NCI-H2227 (cell line): ENCODE results near the gene KAZN.

ENCODE experiments used
- DNase-seq: peaks from one replicate; lab custom pipeline; 2025; ENCODE audit not compliant: unreplicated experiment; lab: John Stamatoyannopoulos, UW

KAZN gene

DNA sequence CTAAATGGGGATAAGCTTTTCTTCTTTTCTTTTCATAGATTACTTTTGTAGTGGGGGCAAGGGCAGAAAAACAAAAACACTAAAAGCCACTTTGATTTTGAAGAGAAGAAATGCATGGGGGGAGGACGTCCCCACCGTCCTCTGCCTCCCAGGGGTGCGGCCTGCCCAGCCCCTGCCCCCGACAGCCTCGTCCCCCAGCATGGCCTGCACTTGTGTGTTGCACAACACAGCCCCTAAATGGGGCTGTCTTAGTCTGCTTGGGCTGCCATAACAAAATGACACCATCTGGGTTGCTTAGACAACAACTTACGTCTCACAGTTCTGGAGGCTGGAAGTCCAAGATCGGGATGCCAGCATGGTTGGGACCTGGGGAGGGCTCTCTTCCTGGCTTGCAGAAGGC is 497.8 kb downstream of the KAZN start:
- no peak for DNase-seq

DNA sequence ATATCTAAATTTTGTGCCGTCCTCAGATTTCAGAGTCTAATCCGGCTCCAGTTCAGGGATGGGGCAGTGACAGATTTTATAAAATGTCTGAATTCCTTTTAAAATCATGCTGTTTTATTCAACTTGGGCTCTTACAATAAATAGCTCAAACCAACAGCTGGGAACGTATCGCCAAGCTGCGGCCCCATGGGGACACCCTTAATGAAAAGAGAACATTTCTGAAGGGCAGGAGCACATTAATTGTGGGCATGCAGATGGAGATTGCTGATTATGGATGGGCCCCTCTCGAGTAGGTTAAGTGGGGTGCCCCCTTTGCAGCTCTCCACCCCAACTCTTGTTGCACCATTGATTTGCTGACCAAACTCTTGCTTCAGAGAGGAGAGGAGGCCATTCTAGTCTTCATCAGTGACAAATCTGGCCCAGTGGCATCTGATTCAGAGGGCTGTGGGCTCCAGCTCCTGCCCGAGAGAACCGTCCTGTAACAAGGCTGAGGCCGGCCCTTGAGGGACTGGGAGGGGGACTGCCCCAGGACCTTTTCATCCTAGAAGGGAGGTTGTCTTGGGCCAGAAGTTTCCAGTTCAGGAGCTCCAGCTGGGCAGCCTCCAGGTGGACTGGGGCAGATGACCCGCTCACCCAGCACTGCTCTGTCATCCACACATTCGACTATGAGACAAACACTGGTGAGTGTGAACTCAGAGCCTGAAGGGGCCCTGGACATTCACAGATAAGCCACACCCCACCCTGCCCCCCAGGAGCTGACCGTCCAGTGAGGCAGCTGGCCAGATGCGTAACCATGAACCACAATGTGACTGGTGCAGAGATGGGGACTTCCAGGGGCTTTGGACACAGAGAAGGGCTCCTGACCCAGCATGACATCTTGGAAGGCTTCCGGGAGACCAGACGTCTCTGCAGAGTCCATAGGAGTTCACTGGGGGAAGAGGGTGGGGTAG is 500.0 kb downstream of the KAZN start:
- DNase-seq = no peak

DNA sequence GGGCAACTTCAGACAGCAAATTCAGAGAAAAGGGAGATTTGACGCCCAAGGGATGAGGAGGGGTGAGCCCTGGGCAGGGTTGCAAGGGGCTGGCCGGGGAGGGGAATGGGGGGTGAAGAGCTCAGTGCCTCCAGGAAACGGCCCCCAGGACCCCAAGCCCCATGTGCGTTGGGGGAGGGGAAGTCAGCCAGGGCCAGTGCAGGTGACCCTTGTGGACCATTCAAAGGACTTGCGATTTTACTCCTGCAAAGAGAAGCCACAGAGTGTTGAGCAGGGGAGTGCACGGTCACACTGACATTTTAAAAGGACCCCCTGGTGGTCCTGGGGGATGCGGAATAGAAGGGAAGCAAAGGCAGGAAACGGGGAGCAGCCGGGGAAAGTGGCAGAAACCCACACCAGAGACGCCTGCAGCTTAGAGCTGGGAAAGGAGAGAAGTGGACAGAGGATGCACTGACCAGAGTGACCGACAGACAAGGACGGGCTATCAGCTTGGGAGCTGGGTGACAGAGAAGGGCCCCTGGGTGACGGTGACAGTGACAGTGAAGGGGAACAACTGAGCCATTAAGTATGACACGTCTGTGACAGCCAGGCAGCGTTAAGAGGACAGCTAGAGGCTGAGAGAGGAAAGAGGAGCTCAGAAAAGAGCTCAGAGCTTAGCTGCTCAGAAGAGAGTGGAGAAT is 501.1 kb downstream of the KAZN start:
- no peak for DNase-seq

DNA sequence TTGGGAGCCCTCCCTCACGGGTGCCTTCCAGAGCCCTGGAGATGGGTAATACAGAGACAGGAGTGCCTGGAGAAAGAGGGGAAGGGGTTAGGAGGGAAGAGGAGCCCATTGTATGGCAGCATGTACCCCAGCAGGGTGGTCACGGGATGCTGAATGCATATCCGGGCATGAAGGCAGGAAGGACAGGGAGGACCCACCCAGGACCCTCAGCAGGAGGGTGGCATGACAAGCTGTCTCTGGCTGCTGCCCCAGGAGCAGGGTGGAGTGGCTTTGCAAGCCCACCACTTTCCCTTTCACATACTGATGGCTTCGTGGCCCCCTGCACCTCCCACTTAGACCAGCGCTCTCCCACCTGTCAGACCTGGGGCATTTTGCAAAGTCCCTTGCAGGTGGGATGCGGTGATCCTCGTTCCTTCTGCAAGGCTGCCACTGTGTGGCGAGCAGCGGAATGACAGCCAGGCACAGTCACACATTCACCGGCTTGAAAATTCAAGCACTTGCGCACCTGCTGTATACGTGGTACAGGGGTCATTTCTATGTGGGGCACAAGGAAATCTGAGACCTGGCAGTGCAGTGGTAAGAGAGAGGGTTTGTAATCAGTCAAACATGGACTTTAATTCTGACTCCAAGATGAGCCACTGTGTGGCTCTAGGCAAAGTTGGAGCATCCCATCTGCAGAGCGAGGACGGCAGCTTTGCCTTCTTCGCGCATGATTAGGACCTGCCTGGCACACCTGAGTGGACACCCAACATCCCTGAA is 501.8 kb downstream of the KAZN start:
- peak; percentile 71 for DNase-seq

GRCh38 chr1:15100880-15101760 is 502.6 kb downstream of the KAZN start:
- no peak for DNase-seq

- no peak for DNase-seq
Observed at GRCh38 chr1:15101801-15102200, 503.3 kb downstream of the KAZN start.

DNA sequence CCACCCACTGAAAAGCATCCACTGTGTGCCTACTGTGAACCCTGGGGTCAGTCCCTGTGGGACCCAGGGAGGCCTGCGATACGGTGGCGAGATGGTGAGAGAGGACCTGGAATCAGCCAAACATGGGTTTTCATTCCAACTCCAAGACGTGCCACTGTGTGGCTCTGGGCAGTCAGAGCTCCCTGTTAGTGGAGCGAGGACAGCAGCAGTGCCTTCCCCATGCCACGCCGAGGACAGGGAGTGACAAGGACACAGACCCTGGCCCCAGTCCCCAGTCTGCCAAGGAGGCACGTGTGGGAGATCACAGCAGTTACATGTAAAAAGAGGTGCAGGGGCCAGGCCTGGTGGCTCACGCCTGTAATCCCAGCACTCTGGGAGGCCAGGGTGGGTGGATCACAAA is 504.2 kb downstream of the KAZN start:
- no peak for DNase-seq

DNA sequence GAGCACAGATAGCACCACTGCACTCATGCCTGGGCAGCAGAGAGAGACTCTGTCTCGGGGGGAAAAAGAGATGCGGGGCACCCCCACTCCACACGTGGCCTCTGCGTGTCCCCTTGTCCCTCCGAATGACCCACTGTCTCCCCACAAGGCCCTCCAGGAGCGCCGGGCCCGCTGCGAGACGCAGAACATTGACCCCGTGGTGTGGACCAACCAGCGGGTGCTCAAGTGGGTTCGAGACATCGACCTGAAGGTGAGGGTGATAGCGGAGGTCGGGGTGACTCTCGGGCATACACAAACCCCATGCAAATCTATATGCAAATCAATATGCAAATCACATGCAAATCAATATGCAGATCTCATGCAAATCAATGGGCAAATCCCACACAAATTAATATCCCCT is 504.7 kb downstream of the KAZN start:
- DNase-seq = no peak

DNA sequence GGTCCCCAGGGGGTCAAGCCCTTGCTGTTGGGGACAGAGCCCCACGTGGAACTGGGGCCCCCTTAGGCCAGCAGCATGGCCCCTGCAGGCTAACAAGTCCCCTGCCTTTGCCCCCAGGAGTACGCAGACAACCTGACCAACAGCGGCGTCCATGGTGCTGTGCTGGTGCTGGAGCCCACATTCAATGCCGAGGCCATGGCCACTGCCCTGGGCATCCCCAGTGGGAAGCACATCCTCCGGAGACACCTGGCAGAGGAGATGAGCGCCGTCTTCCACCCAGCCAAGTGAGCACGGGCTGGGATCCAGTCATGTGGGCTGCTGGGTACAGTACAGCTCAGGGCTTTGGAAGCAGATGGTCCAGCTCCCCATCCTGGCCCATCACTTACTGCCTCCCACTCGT is 505.4 kb downstream of the KAZN start:
- no peak for DNase-seq

DNA sequence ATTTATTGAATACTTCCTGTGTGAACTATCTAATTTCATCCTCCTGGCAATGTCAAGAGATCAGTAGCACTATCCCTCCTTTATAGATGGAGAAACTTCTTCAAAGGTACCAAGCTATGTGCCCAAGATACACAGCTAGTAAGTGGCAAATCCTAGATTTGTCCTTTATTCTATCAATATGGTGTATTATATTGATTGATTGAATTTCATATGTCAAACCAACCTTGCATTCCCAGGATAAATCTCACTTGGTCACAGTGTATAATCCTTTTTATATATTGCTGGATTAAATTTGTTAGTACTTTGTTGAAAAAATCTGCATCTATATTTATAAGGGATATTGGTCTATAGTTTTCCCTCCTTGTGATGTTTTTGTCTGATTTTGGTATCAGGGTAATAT is 506.3 kb downstream of the KAZN start:
- no peak for DNase-seq

DNA sequence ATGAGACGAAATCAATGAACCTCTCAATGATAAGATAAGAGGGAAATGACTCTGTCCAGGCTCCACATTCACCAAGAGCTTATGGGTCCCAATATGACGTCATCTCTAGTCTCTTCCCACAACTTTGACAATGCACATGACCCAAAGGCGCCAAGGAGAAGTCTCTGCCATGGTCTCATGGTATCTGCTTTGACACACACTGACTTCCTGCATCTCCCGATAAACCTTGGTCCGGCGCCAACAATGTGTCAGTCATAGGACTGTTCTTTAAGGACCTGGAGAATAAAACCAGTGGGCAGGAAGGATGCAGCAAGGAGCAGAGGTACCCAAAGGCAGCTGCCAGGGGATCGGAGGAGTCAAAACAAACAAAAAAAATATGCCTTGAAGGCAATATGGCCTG is 508.1 kb downstream of the KAZN start:
- DNase-seq = no peak

GRCh38 chr1:15107058-15107687 is 508.7 kb downstream of the KAZN start:
- no peak for DNase-seq

DNA sequence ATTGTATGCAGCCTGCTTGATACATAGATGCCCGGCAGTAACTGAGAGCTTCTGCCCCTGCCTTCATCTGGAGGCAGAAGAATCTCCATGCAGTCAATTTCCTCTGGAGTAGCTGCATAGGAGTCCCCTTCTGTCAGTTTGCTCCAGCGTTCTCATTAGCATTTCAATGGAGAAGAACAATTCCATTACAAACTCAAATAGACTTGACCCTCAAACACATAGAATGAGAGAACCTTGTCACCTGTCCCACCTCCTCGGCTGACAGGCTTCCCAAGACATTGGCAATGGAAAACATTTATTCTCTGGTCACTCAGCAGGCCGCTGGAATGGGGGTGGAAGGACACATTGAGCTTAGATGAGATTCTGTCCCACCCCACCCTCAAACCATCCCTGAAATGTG is 509.4 kb downstream of the KAZN start:
- DNase-seq = no peak

DNA sequence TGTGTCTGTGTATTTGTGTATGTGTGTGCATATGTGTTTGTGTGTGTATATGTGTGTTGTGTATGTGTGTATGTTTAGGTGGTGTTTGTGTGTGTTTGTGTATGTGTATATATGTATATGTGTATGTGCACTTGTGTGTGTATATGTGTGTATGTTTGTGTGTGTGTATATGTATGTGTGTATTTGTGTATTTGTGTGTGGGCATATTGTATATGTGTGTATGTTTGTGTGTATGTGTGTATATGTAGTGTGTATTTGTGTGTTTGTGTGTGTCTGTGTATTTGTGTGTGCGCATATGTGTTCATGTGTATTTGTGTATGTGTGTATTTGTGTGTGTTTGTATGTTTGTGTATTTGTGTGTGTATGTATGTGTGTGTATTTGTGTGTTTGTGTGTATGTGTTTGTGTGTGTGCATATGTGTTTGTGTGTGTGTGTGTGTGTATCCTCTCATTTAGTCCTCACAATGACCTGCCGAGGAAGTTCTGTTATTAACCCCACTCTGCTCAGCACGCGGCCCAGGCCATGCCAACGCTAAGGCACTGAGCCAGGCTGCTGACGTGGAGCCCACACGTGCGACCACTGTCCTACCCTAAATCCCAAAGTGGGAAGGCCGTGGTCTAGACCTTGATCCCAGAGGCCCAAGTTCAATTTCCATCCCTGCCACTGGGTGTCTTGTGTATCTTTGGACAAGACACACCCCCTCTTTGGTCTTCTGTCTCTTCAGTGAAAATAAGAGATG is 511.8 kb downstream of the KAZN start:
- no peak for DNase-seq

DNA sequence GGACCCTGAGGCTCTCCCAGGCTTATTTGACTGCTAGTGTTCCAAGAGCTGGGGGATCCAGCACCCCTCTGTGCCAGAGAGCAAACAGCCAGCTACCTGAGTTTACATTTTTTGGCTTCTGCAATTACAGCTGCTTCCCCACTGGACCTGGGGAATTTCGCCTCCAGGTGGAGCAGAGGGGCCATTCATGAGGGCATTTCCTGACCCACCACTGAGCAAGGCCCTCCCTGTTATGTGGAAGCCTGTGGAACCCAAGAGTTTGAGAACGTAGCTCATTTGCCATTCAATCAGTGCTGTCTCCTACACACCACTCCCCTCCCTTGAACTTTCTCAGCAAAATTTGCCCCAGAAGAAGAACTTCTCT is 512.4 kb downstream of the KAZN start:
- DNase-seq = no peak

DNA sequence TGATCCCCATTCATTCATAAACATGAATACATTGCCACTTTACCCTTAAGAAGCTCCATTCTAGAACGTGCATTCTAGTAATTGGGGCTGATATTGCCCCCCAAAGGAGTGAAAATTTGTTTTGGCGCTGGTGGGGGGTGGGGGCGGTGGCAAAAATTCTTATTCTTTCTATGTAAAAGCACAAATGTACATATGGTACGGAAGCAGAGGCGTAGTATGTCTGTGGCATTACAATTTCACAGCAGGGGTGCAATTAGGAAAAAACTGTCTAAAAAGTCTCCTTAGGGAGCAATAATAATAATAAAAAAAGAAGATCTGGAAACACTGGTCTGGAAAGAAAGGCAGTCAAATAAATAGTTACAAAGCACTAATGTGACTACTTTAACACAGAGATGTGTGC is 514.7 kb downstream of the KAZN start:
- DNase-seq = no peak

DNA sequence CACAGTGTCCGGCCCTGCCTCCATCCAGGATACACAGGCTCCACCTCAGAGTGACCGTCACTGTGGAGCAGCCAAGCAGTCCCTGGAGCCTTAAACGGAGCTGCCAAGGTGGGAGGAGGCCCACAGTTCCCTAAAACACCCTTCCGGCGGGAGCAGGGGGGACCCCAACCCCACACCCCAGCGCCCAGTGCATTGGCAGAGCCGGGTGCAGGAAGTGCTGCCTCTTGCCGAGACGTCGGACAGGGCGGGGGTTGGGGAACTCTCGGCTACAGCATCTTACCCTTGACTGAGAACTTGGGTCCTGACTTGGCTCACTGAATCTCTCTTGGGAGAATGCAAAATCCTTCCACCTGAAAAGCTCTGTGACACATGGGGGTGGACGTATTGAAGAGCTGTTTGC is 516.4 kb downstream of the KAZN start:
- DNase-seq = no peak

GRCh38 chr1:15115542-15116330 is 517.3 kb downstream of the KAZN start:
- no peak for DNase-seq

DNA sequence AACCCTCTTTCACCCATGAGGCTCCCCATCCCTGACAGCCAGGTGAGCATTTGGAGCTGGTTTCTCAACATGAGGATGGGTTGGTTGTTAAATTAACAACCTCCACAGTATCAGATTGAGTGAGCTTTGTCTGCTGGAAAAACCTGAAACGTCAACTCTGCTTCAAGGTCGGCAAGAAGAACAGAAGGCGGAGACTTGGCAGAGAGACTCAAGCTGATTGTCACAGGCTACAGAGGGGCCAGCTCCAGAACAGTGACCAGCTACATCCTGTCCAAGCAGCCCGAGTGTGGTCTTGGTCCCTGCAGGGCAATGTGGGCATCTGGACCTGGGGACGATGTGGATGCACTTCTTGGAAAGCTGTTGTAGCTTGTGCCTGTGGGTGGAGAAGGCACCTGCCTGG is 518.5 kb downstream of the KAZN start:
- DNase-seq = no peak
